DOHH2 (cell line): ENCODE results near the gene PCDHGC5.

Experiments used
- H3F3A ChIP-seq: fragments of 200-600 bp; sonication (generic), shearing (Covaris generic); 2 replicates; pipeline ENCODE4 v1.6.0; 2016; ENCODE audit warnings: antibody characterized with exemption, mild to moderate bottlenecking; ENCODE audit not compliant: control insufficient read depth, insufficient read depth
- H3K27ac ChIP-seq: fragments of 200-600 bp; sonication (generic); 2 replicates; pipeline ENCODE4 v1.5.1; 2014; ENCODE audit warnings: low read depth, mild to moderate bottlenecking, low read length, moderate library complexity
- H3K27me3 ChIP-seq: fragments of 200-600 bp; sonication (generic); 2 replicates; pipeline ENCODE4 v1.6.1; 2014; ENCODE audit warnings: mild to moderate bottlenecking, low read length, mixed read lengths; ENCODE audit not compliant: control insufficient read depth
- H3K36me3 ChIP-seq: fragments of 200-600 bp; sonication (generic); 2 replicates; pipeline ENCODE4 v1.6.1; 2014; ENCODE audit warnings: mild to moderate bottlenecking, low read length, moderate library complexity, mixed read lengths; ENCODE audit not compliant: control insufficient read depth
- H3K4me1 ChIP-seq: fragments of 200-600 bp; sonication (generic); 2 replicates; pipeline ENCODE4 v1.6.1; 2014; ENCODE audit warnings: mild to moderate bottlenecking, low read length, mixed read lengths; ENCODE audit not compliant: control insufficient read depth
- H3K4me2 ChIP-seq: fragments of 200-600 bp; sonication (generic); 2 replicates; pipeline ENCODE4 v1.6.0; 2014; ENCODE audit warnings: mild to moderate bottlenecking, low read length, moderate library complexity
- H3K4me3 ChIP-seq: fragments of 200-600 bp; sonication (generic); 2 replicates; pipeline ENCODE4 v1.5.1; 2014; ENCODE audit warnings: mild to moderate bottlenecking, low read length, mixed read lengths
- H3K79me2 ChIP-seq: fragments of 200-600 bp; sonication (generic); 2 replicates; pipeline ENCODE4 v1.6.1; 2014; ENCODE audit warnings: mild to moderate bottlenecking, low read length, mixed read lengths; ENCODE audit not compliant: control insufficient read depth
- H3K9me2 ChIP-seq: fragments of 200-600 bp; sonication (generic); replicated peaks from 2 replicates; pipeline ENCODE4 v1.6.1; 2014; ENCODE audit warnings: mild to moderate bottlenecking, low read length, mixed read lengths; ENCODE audit not compliant: control insufficient read depth
- H3K9me3 ChIP-seq: fragments of 200-600 bp; sonication (generic); 2 replicates; pipeline ENCODE4 v1.6.1; 2014; ENCODE audit warnings: antibody characterized with exemption, low read length, mixed read lengths; ENCODE audit not compliant: control insufficient read depth, insufficient read depth
- H4K20me1 ChIP-seq: fragments of 200-600 bp; sonication (generic); 2 replicates; pipeline ENCODE4 v1.6.0; 2014; ENCODE audit warnings: low read depth, mild to moderate bottlenecking, antibody characterized with exemption, low read length, moderate library complexity; ENCODE audit not compliant: control insufficient read depth, insufficient read depth
- EZH2phosphoT487 ChIP-seq: fragments of 200-600 bp; sonication (generic); IDR thresholded peaks from 2 replicates; pipeline ENCODE4 v1.6.1; 2017; ENCODE audit warnings: borderline replicate concordance, mild to moderate bottlenecking, antibody characterized with exemption, low read length, moderate library complexity, mixed read lengths
- TF ChIP-seq, protein P1 (sequence below): fragments of 200-600 bp; sonication (generic); IDR thresholded peaks from one replicate; pipeline ENCODE4 v1.5.1; 2014; ENCODE audit warnings: antibody characterized with exemption, mild to moderate bottlenecking, low read depth, low read length; ENCODE audit not compliant: poor library complexity, severe bottlenecking

The PCDHGC5 gene

GRCh38 chr5:141524604-141525597, 36.0 kb downstream of the PCDHGC5 start:
- TF ChIP-seq, protein P1, sequence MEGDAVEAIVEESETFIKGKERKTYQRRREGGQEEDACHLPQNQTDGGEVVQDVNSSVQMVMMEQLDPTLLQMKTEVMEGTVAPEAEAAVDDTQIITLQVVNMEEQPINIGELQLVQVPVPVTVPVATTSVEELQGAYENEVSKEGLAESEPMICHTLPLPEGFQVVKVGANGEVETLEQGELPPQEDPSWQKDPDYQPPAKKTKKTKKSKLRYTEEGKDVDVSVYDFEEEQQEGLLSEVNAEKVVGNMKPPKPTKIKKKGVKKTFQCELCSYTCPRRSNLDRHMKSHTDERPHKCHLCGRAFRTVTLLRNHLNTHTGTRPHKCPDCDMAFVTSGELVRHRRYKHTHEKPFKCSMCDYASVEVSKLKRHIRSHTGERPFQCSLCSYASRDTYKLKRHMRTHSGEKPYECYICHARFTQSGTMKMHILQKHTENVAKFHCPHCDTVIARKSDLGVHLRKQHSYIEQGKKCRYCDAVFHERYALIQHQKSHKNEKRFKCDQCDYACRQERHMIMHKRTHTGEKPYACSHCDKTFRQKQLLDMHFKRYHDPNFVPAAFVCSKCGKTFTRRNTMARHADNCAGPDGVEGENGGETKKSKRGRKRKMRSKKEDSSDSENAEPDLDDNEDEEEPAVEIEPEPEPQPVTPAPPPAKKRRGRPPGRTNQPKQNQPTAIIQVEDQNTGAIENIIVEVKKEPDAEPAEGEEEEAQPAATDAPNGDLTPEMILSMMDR: peak; percentile 100
- no peak for TF ChIP-seq EZH2phosphoT487
- no peaks in the 10 kb centered on the region for H3K9me3 ChIP-seq
- H3K4me3 ChIP-seq: peak overlapping the region; percentile 58
- peaks cover 95% of the 10 kb centered on the region for H3K36me3 ChIP-seq
- no peaks in the 10 kb centered on the region for H4K20me1 ChIP-seq
- no peaks in the 10 kb centered on the region for H3K27me3 ChIP-seq
- H3K4me1 ChIP-seq: peaks cover 99% of the 10 kb centered on the region
- H3K27ac ChIP-seq: peak overlapping the region; percentile 98
- peaks cover 30% of the 10 kb centered on the region for H3F3A ChIP-seq
- H3K79me2 ChIP-seq: peaks cover 44% of the 10 kb centered on the region
- peak overlapping the region; percentile 86 for H3K4me2 ChIP-seq
- H3K9me2 ChIP-seq: no peaks in the 10 kb centered on the region

- Histone ChIP-seq H3K4me2 (peak overlapping the region; percentile 86), H3K4me1 (peaks cover 99% of the 10 kb centered on the region), H3K79me2 (peaks cover 44% of the 10 kb centered on the region), H3K9me3 (no peaks in the 10 kb centered on the region), H3K9me2 (no peaks in the 10 kb centered on the region), H3K27me3 (no peaks in the 10 kb centered on the region), H3K27ac (peak overlapping the region; percentile 98), H3K4me3 (peak overlapping the region; percentile 58), H4K20me1 (no peaks in the 10 kb centered on the region), H3F3A (peaks cover 36% of the 10 kb centered on the region), H3K36me3 (peaks cover 93% of the 10 kb centered on the region)
- TF ChIP-seq EZH2phosphoT487: no peak
- TF ChIP-seq, protein P1: no peak
Observed at GRCh38 chr5:141525653-141526052, 36.8 kb downstream of the PCDHGC5 start.

DNA sequence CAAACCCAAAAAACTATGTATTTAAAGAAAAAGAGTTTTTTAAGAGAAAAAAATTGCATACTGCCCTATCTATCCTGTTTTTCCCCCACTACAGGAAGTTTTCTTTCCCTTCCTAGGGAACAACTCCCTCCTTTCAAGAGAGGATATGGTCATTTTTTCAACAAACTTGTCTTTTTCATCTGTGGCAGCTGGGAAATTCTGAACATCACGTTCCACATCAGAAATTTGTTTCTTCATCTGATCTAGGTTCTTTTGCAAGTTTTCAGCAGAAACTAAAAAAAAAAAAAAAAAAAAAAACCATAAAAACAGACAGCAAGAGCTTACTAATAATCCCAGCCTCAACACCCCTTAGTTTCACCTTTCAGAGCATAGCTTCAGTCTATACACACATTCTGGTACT, 38.5 kb downstream of the PCDHGC5 start:
- peaks cover 99% of the 10 kb centered on the region for H3K4me1 ChIP-seq
- peak overlapping the region; percentile 98 for H3K27ac ChIP-seq

More for the DNA sequence above, 38.5 kb downstream of the PCDHGC5 start:
- Histone ChIP-seq H3K4me3 (peak overlapping the region; percentile 75), H4K20me1 (no peaks in the 10 kb centered on the region), H3K36me3 (peaks cover 92% of the 10 kb centered on the region), H3K27me3 (no peaks in the 10 kb centered on the region), H3K9me2 (no peaks in the 10 kb centered on the region), H3F3A (peaks cover 40% of the 10 kb centered on the region), H3K4me2 (peak overlapping the region; percentile 86), H3K79me2 (peaks cover 44% of the 10 kb centered on the region), H3K9me3 (no peaks in the 10 kb centered on the region)
- TF ChIP-seq EZH2phosphoT487: no peak
- TF ChIP-seq, protein P1: no peak
